Keratinocyte (primary cell): ENCODE measurements around the gene ST3GAL5. TPM values are rescaled to one million over a fixed set of nuclear protein-coding genes. Genes with fewer than 3 reads are reported as not detected.
A peak's percentile ranks its signal among the peaks of the same experiment; 100 is the strongest.
"Not testable (repeated sequence)": the region's sequence is repeated elsewhere in the genome, so short reads cannot be mapped to it uniquely, and the experiment has no call there.

Experiments
- DNase-seq: peaks from one replicate; pipeline ENCODE4 v3.0.0-alpha.2; 2011; ENCODE audit warnings: low read depth, missing footprints, low spot score
- FAIRE-seq: peaks from 2 replicates; lab custom pipeline; 2011; peaks lifted over from hg19 to GRCh38; lab: Jason Lieb, UNC
- H2AFZ ChIP-seq: 2 replicates; pipeline ENCODE4 v1.6.0; 2012; ENCODE audit warnings: low read length, control low read depth, inconsistent platforms; ENCODE audit not compliant: control insufficient read depth
- H3K27ac ChIP-seq: 2 replicates; pipeline ENCODE4 v1.5.1; 2011; ENCODE audit warnings: low read length; ENCODE audit not compliant: control insufficient read depth, insufficient read depth
- H3K27me3 ChIP-seq: 3 replicates; pipeline ENCODE4 v1.6.0; 2011; ENCODE audit warnings: low read length; ENCODE audit not compliant: control insufficient read depth, insufficient read depth; ENCODE audit errors: extremely low read depth
- H3K36me3 ChIP-seq, 2 experiments: 2 replicates in 1 of 2; 3 replicates in 1 of 2; pipeline ENCODE4 v1.5.1; 2011; ENCODE audit warnings: low read length in 2 of 2, mild to moderate bottlenecking in 1 of 2; ENCODE audit not compliant: control insufficient read depth in 2 of 2, insufficient read depth in 2 of 2; ENCODE audit errors: extremely low read depth in 1 of 2
- H3K4me1 ChIP-seq: 3 replicates; pipeline ENCODE4 v1.5.1; 2011; ENCODE audit warnings: low read length; ENCODE audit not compliant: control insufficient read depth, insufficient read depth; ENCODE audit errors: extremely low read depth
- H3K4me2 ChIP-seq: 3 replicates; pipeline ENCODE4 v1.6.0; 2011; ENCODE audit warnings: low read depth, low read length; ENCODE audit not compliant: control insufficient read depth, insufficient read depth; ENCODE audit errors: extremely low read depth
- H3K4me3 ChIP-seq, 3 experiments: fragments of 200-600 bp in 1 of 3; sonication (generic) in 1 of 3; 2 replicates in 2 of 3; 3 replicates in 1 of 3; pipeline ENCODE4 v1.5.1; 2011 to 2016; ENCODE audit warnings: low read length in 3 of 3, mild to moderate bottlenecking in 3 of 3, control low read depth in 2 of 3, inconsistent platforms in 1 of 3, low read depth in 1 of 3, mixed read lengths in 1 of 3, mixed run types in 1 of 3, moderate library complexity in 1 of 3; ENCODE audit not compliant: control insufficient read depth in 2 of 3, insufficient read depth in 2 of 3; ENCODE audit errors: extremely low read depth in 1 of 3
- H3K79me2 ChIP-seq: 2 replicates; pipeline ENCODE4 v1.6.0; 2012; ENCODE audit warnings: low read length; ENCODE audit not compliant: control insufficient read depth, insufficient read depth
- H3K9ac ChIP-seq: 3 replicates; pipeline ENCODE4 v1.6.0; 2011; ENCODE audit warnings: low read length; ENCODE audit not compliant: control insufficient read depth, insufficient read depth; ENCODE audit errors: extremely low read depth
- H3K9me1 ChIP-seq: 3 replicates; pipeline ENCODE4 v1.6.0; 2011; ENCODE audit warnings: low read length; ENCODE audit not compliant: control insufficient read depth, insufficient read depth; ENCODE audit errors: extremely low read depth
- H3K9me3 ChIP-seq: 2 replicates; pipeline ENCODE4 v1.5.1; 2012; ENCODE audit warnings: low read depth, low read length; ENCODE audit not compliant: control insufficient read depth
- H4K20me1 ChIP-seq: 3 replicates; pipeline ENCODE4 v1.6.0; 2011; ENCODE audit warnings: low read length; ENCODE audit not compliant: control insufficient read depth, insufficient read depth; ENCODE audit errors: extremely low read depth
- EZH2 ChIP-seq: IDR thresholded peaks from one replicate; pipeline ENCODE4 v1.6.1; 2012; ENCODE audit warnings: inconsistent platforms, mild to moderate bottlenecking, low read length, moderate library complexity
- dilution Hi-C: fragments of 300-500 bp; cut with MboI; formaldehyde crosslinking; loops from one replicate; pipeline ENCODE4 v1.7.0; 2020; ENCODE audit warnings: low sequenced_read_pairs; ENCODE audit not compliant: extremely low pct_ligation_motif_present
- polyA plus RNA-seq, 5 experiments: library from polyadenylated mRNA; depleted of rRNA in 3 of 5; stranded (reverse) in 3 of 5; stranded (forward) in 1 of 5; unstranded in 1 of 5; fragments of >200 nt; gene quantifications; 1 replicate in 1 of 5; 2 replicates in 3 of 5; 3 replicates in 1 of 5; pipeline versions ENCODE4 v1.2.1 to v1.2.3, GENCODE V29; 2011 to 2012; ENCODE audit warnings: missing spikeins in 2 of 5, low read depth in 1 of 5, low replicate concordance in 1 of 5
- TF ChIP-seq, protein P1 (sequence below), 3 experiments: IDR thresholded peaks in 1 of 3; conservative IDR thresholded peaks in 1 of 3; optimal IDR thresholded peaks in 1 of 3; 2 replicates in 2 of 3; 3 replicates in 1 of 3; pipeline versions ENCODE3 to v1.5.1; 2011; ENCODE audit warnings: low read length in 3 of 3, mild to moderate bottlenecking in 3 of 3, moderate library complexity in 2 of 3, control low read depth in 1 of 3, inconsistent platforms in 1 of 3; ENCODE audit not compliant: insufficient read depth in 2 of 3; ENCODE audit errors: extremely low read depth in 1 of 3

ST3GAL5 gene
- polyA plus RNA-seq, 1 donor (not counting 4 experiments of a cell fraction or from before 2014, with no cell fraction given) = 43.5 TPM

DNA sequence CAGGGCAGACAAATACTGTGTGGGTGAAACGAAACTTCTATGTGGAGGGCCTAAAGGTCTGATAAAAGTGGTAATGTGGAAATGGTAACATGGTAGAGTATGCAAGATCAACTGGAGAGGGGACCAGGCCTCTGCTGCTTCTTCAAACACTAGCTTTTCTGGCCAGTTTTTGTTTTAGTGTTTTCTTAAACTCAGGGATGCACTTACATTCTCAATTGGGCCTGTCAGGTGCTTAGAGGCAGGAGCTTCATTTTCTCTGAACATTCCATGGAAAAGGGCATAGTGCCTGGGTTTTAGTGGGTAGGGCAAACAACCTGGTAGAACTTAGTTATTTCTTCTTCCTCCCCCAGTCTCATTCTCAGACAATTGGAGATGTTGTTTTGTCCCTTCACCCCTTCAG, 10.5 kb upstream of the ST3GAL5 start:
- H3K79me2 ChIP-seq = no peaks in the 10 kb centered on the region
- FAIRE-seq = no peak
- peaks cover 5% of the 10 kb centered on the region for H3K4me1 ChIP-seq
- H3K9ac ChIP-seq = no peak overlapping the region
- no peaks in the 10 kb centered on the region for H3K27me3 ChIP-seq
- no peaks in the 10 kb centered on the region for H3K9me3 ChIP-seq
- H3K4me3 ChIP-seq = no peak overlapping the region
- no peaks in the 10 kb centered on the region for H3K36me3 ChIP-seq
- H3K27ac ChIP-seq = no peak overlapping the region
- no peak for DNase-seq
- no peak overlapping the region for H3K4me2 ChIP-seq
- H3K9me1 ChIP-seq = no peaks in the 10 kb centered on the region
- no peak overlapping the region for H2AFZ ChIP-seq
- no peaks in the 10 kb centered on the region for H4K20me1 ChIP-seq
- TF ChIP-seq EZH2 = no peak
- TF ChIP-seq, protein P1, sequence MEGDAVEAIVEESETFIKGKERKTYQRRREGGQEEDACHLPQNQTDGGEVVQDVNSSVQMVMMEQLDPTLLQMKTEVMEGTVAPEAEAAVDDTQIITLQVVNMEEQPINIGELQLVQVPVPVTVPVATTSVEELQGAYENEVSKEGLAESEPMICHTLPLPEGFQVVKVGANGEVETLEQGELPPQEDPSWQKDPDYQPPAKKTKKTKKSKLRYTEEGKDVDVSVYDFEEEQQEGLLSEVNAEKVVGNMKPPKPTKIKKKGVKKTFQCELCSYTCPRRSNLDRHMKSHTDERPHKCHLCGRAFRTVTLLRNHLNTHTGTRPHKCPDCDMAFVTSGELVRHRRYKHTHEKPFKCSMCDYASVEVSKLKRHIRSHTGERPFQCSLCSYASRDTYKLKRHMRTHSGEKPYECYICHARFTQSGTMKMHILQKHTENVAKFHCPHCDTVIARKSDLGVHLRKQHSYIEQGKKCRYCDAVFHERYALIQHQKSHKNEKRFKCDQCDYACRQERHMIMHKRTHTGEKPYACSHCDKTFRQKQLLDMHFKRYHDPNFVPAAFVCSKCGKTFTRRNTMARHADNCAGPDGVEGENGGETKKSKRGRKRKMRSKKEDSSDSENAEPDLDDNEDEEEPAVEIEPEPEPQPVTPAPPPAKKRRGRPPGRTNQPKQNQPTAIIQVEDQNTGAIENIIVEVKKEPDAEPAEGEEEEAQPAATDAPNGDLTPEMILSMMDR (optimal IDR thresholded peaks at IDR 0.05 in 1 of 3, IDR thresholded peaks at IDR 0.05 in 1 of 3, conservative IDR thresholded peaks at IDR 0.05 in 1 of 3; ENCODE audit: extremely low read depth in 1 of 3, insufficient read depth in 2 of 3, low read length in 3 of 3) = no peak
- dilution Hi-C loops = no loop called here

DNA sequence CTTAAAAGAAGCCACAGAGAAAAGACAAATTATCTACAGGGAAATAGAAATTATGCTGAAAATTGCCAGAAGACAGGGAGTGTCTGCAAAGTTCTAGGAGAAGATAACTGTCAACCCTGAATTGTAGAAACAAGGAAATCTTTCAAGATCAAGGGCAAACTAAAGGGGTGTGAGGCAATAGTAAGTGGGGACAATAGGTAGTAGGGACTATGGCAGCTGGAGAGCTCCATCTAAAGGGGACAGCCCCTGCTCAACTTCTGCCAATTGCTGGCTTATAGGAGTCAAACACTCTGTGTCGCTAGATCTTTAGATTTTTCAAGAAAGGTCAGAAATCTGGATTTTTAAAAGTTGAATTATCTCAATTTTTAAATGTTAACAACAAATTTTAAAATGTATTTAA, 10.1 kb upstream of the ST3GAL5 start:
- dilution Hi-C loops = no loop called here
- H3K79me2 ChIP-seq = no peaks in the 10 kb centered on the region
- TF ChIP-seq, protein P1 (optimal IDR thresholded peaks at IDR 0.05 in 1 of 3, IDR thresholded peaks at IDR 0.05 in 1 of 3, conservative IDR thresholded peaks at IDR 0.05 in 1 of 3; ENCODE audit: extremely low read depth in 1 of 3, insufficient read depth in 2 of 3, low read length in 3 of 3) = no peak
- no peak for TF ChIP-seq EZH2
- DNase-seq (no peak), FAIRE-seq (no peak)
- no peak overlapping the region for H3K9ac ChIP-seq
- no peaks in the 10 kb centered on the region for H3K27me3 ChIP-seq
- H3K36me3 ChIP-seq = no peaks in the 10 kb centered on the region
- no peaks in the 10 kb centered on the region for H4K20me1 ChIP-seq
- no peaks in the 10 kb centered on the region for H3K9me3 ChIP-seq
- peaks cover 10% of the 10 kb centered on the region for H3K4me1 ChIP-seq
- no peaks in the 10 kb centered on the region for H3K9me1 ChIP-seq
- H2AFZ ChIP-seq = no peak overlapping the region
- H3K4me3 ChIP-seq = no peak overlapping the region
- H3K4me2 ChIP-seq = no peak overlapping the region
- H3K27ac ChIP-seq = no peak overlapping the region

DNA sequence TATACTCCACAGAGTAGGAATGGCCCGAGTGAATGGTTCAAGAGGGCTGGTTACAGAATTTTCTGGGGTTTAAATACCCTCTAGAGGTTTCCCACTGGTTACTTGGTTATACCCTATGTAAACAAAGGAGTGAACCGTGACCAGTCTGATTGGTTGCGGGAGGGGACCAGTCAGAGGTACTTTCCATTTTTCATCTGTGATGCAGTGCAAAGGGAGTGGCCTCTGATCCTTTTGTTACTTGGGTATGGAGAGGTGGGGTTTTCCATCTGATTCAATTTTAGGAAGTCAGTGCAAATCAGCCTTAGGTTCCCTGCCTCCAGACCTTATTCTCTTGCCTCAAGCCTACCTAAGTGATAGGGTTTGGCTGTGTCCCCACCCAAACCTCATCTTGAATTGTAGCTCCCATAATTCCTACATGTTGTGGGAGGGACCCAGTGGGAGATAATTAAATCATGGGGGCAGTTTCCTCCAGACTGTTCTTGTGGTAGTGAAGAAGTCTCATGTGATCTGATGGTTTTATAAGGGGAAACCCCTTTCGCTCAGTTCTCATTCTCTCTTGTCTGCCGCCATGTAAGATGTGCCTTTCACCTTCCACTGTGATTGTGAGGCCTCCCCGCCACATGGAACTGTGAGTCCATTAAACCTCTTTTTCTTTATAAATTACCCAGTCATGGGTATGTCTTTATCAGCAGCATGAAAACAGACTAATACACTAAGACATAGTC, 5.9 kb upstream of the ST3GAL5 start:
- H3K79me2 ChIP-seq, FAIRE-seq: not testable (repeated sequence)
- DNase-seq = peak; percentile 74

More for the DNA sequence above, 5.9 kb upstream of the ST3GAL5 start:
- dilution Hi-C loops, H3K4me3 ChIP-seq, H3K36me3 ChIP-seq, H2AFZ ChIP-seq, H4K20me1 ChIP-seq, H3K27me3 ChIP-seq, H3K9me3 ChIP-seq, H3K9me1 ChIP-seq: not testable (repeated sequence)
- Histone ChIP-seq H3K27ac (peak overlapping the region; percentile 98), H3K4me2 (peak overlapping the region; percentile 63), H3K4me1 (peaks cover 40% of the 10 kb centered on the region), H3K9ac (peak overlapping the region; percentile 77)
